HG03103 (cell line): ENCODE measurements around the gene OR10R2.
"Not testable (repeated sequence)": the region's sequence is repeated elsewhere in the genome, so short reads cannot be mapped to it uniquely, and the experiment has no call there.

Source experiments
- ATAC-seq: cut with Tn5 transposase; IDR thresholded peaks from one replicate; pipeline ENCODE4 v1.9.1; 2021; ENCODE audit warnings: low read depth; ENCODE audit not compliant: unreplicated experiment

OR10R2 gene

GRCh38 chr1:158471920-158472319, at the start of gene OR10R2:
OR10R2 (plus strand) TSS chr1:158472220; CDS start chr1:158472326, 106 bp downstream.
- ATAC-seq, result no peak

- ATAC-seq, result no peak
Measured at GRCh38 chr1:158425027-158425426, 47.0 kb upstream of the OR10R2 start.

- ATAC-seq, result no peak
Measured at GRCh38 chr1:158426137-158426536, 45.9 kb upstream of the OR10R2 start, which contains the start of gene OR10K2. OR10K2 (minus strand) TSS chr1:158426237; CDS start chr1:158420866, 5,371 bp downstream.

GRCh38 chr1:158430163-158430562, 41.9 kb upstream of the OR10R2 start:
- ATAC-seq, result not testable (repeated sequence)

- ATAC-seq, result no peak
Measured at GRCh38 chr1:158434741-158435140, 37.3 kb upstream of the OR10R2 start.

- ATAC-seq, result no peak
Measured at GRCh38 chr1:158445376-158445775, 26.6 kb upstream of the OR10R2 start.

GRCh38 chr1:158454537-158454936, 17.5 kb upstream of the OR10R2 start:
- no peak for ATAC-seq

- ATAC-seq, result no peak
Measured at GRCh38 chr1:158457246-158457645, 14.8 kb upstream of the OR10R2 start.

- no peak for ATAC-seq
Measured at GRCh38 chr1:158458263-158458662, 13.8 kb upstream of the OR10R2 start.

- ATAC-seq, result no peak
Measured at GRCh38 chr1:158461534-158461933, 10.5 kb upstream of the OR10R2 start, which contains the start of gene OR10K1. OR10K1 (plus strand) TSS chr1:158461834; CDS start chr1:158465562, 3,728 bp downstream.

GRCh38 chr1:158485455-158485854, 13.4 kb downstream of the OR10R2 start:
- ATAC-seq, result no peak

- ATAC-seq, result no peak
Measured at GRCh38 chr1:158491316-158491715, 19.3 kb downstream of the OR10R2 start.

- ATAC-seq, result no peak
Measured at GRCh38 chr1:158493054-158493453, 21.0 kb downstream of the OR10R2 start.

- no peak for ATAC-seq
Measured at GRCh38 chr1:158494796-158495195, 22.8 kb downstream of the OR10R2 start.

GRCh38 chr1:158496374-158496773, 24.4 kb downstream of the OR10R2 start:
- no peak for ATAC-seq

GRCh38 chr1:158506369-158506987, 34.5 kb downstream of the OR10R2 start:
- ATAC-seq, result no peak

GRCh38 chr1:158507511-158507910, 35.5 kb downstream of the OR10R2 start:
- no peak for ATAC-seq

- ATAC-seq, result no peak
Measured at GRCh38 chr1:158509471-158510156, 37.6 kb downstream of the OR10R2 start.

- no peak for ATAC-seq
Measured at GRCh38 chr1:158516966-158517365, 44.9 kb downstream of the OR10R2 start.

GRCh38 chr1:158520021-158520420, 48.0 kb downstream of the OR10R2 start:
- ATAC-seq, result no peak

GRCh38 chr1:158520955-158521665, 49.1 kb downstream of the OR10R2 start:
- no peak for ATAC-seq
